GM12873 (cell line): ENCODE data around the gene SPINK13.

Source experiments
- CTCF ChIP-seq: IDR thresholded peaks from 2 replicates; pipeline ENCODE4 v1.5.1; 2012; ENCODE audit warnings: low read depth, mild to moderate bottlenecking, moderate library complexity, low read length, control low read depth; ENCODE audit not compliant: insufficient read depth; ENCODE audit errors: missing control alignments

Gene SPINK13

GRCh38 chr5:148268566-148268965 is at the start of gene SPINK13:
SPINK13 (plus strand) TSS chr5:148268794; CDS start chr5:148270073, 1,279 bp downstream.
- no peak for TF ChIP-seq CTCF

DNA sequence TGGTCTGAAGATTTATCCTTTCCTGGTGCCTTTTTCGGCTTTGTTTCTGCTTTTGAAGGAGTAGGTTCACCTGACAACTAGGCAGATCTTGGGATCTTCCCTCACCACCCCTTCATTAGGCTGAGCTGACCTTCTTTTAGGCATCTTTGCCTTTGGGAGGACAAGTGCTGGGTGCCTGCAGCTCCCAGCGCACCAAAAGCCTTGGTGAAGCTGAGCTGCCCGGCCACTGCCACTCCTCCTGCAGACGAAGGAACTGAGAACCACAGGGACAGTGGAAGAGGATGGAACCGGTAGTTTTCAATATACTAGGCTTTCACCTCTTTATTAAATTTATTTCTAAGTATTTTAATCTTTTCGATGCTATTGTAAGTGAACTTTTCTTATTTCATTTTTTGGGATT is 47.1 kb upstream of the SPINK13 start:
- no peak for TF ChIP-seq CTCF

GRCh38 chr5:148224117-148224742 is 44.4 kb upstream of the SPINK13 start:
- TF ChIP-seq CTCF: no peak

- no peak for TF ChIP-seq CTCF
Measured at GRCh38 chr5:148228392-148228984, 40.1 kb upstream of the SPINK13 start.

DNA sequence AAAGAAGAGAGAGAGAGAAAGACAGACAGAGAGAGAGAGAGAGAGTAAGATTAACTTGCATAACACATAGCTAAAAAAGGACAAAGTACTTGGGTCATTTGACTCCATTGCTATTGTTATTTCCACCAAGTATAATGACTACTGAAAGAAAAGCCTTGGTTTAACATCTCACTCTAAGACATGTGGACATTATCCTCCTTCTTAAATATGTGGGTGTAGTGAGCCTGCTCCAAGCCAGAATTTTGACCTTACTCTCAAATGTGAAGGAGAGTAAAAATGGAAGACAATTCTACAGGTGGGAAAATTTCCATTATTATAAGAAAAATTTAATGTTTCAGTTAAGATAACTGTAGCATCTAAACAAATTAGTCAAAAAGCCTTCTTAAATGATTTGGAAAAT is 38.8 kb upstream of the SPINK13 start:
- TF ChIP-seq CTCF: no peak

DNA sequence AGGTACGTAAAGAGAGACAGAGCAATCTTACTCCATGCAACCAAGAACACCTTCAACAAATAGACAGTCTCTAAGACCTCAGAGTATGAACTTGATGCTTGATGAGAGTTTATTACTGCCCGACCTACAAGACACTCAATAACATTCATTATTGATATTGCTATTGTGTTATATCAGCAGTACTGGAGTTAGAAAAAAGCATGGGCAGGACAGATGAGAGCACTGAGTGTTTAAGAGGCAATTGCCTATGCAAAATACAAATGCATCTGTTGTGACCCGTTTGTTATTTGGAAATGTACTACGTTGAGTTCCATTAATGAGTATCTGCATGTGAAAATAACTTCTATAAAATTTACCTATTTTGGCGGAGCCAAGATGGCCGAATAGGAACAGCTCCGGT is 38.4 kb upstream of the SPINK13 start:
- no peak for TF ChIP-seq CTCF

DNA sequence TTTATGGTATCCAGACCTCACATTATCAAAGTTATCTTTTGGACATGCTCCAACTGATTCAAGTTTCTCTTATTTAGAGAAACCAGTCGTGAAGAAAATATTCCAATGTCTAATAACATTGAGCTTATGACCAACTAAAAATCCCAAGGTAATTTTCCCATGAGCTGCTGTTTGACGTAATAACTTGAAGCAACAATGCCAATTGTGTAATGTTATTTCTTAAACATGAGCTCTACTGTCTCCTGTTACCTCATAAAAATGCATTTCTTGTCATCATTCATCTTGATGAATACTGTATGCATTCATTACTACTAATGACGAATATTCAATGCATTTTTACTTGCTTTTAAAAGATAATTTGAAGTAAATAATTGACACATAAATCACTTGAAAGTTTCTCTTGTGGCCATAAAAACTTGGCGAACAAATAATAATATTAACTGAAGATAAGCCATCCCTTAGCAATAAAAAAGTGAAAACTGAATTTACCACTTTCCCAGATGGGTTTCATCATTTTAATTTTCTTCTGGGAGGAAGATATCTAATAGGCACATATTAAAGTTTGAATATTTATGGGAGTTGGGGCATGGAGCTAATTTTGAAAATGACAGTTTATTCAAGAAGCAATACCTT is 30.7 kb upstream of the SPINK13 start:
- TF ChIP-seq CTCF: no peak
